ENCODE data around the gene NSD2. TPM values are rescaled to one million over a fixed set of nuclear protein-coding genes. Genes with fewer than 3 reads are reported as not detected.
"Not testable (repeated sequence)": the region's sequence is repeated elsewhere in the genome, so short reads cannot be mapped to it uniquely, and the experiment has no call there.

Gene NSD2
- total and polyA plus RNA-seq, 3 experiments from 2014 or later = 9.0 to 152 (median 150) TPM

- H3K27me3 Mint-ChIP-seq = peaks cover 14 to 20% of the 10 kb centered on the region in 2 donors
Measured at GRCh38 chr4:2015008-2015407, 143.8 kb downstream of the NSD2 start.

GRCh38 chr4:2021358-2022018, 150.3 kb downstream of the NSD2 start:
- H3K36me3 Mint-ChIP-seq; DNase-seq; POLR2A ChIA-PET; H3K27ac ChIP-seq (ENCODE audit: low read depth, low read length); H3K27me3 ChIP-seq (ENCODE audit: insufficient read depth, low read length, poor library complexity, severe bottlenecking); CTCF ChIA-PET; H3K9me3 ChIP-seq (ENCODE audit: low read length); H3K4me3 ChIP-seq (ENCODE audit: low read length); H3K9me3 Mint-ChIP-seq; H3K4me3 Mint-ChIP-seq; H3K27ac Mint-ChIP-seq; H3K36me3 ChIP-seq (ENCODE audit: insufficient read depth, low read length); H3K4me1 ChIP-seq (ENCODE audit: insufficient read depth, low read length); H3K4me1 Mint-ChIP-seq: not testable (repeated sequence)
- peaks cover 44 to 66% of the 10 kb centered on the region in 2 donors for H3K27me3 Mint-ChIP-seq

More at GRCh38 chr4:2015008-2015407, 143.8 kb downstream of the NSD2 start:
- POLR2A ChIA-PET = no interaction called here
- Histone ChIP-seq H3K4me3 (ENCODE audit: low read length) (no peak overlapping the region), H3K9me3 (ENCODE audit: low read length) (no peaks in the 10 kb centered on the region), H3K36me3 (ENCODE audit: insufficient read depth, low read length) (no peaks in the 10 kb centered on the region), H3K4me1 (ENCODE audit: insufficient read depth, low read length) (peaks cover 8% of the 10 kb centered on the region), H3K27ac (ENCODE audit: low read depth, low read length) (no peak overlapping the region), H3K27me3 (ENCODE audit: insufficient read depth, low read length, poor library complexity, severe bottlenecking) (no peaks in the 10 kb centered on the region)
- no peak for DNase-seq
- peak overlapping the region in 1 of 7 donors; percentile 39 for H3K4me3 Mint-ChIP-seq
- no peak overlapping the region for H3K27ac Mint-ChIP-seq
- no peaks in the 10 kb centered on the region for H3K9me3 Mint-ChIP-seq
- CTCF ChIA-PET = no interaction called here
- peaks cover 6 to 10% (median 8%) of the 10 kb centered on the region in 3 donors for H3K4me1 Mint-ChIP-seq
- no peaks in the 10 kb centered on the region for H3K36me3 Mint-ChIP-seq

- no peak overlapping the region for H3K27ac Mint-ChIP-seq
- peaks cover 0 to 5% (median 3%) of the 10 kb centered on the region in 3 donors for H3K36me3 Mint-ChIP-seq
- Histone ChIP-seq H3K9me3 (ENCODE audit: low read length) (no peaks in the 10 kb centered on the region), H3K4me3 (ENCODE audit: low read length) (no peak overlapping the region), H3K36me3 (ENCODE audit: insufficient read depth, low read length) (no peaks in the 10 kb centered on the region), H3K4me1 (ENCODE audit: insufficient read depth, low read length) (no peaks in the 10 kb centered on the region), H3K27ac (ENCODE audit: low read depth, low read length) (no peak overlapping the region), H3K27me3 (ENCODE audit: insufficient read depth, low read length, poor library complexity, severe bottlenecking) (no peaks in the 10 kb centered on the region)
- ChIA-PET CTCF (no interaction called here), POLR2A (no interaction called here)
- H3K27me3 Mint-ChIP-seq = peaks cover 33 to 63% of the 10 kb centered on the region in 2 donors
- peaks cover 0 to 5% (median 0%) of the 10 kb centered on the region in 5 donors for H3K9me3 Mint-ChIP-seq
- H3K4me1 Mint-ChIP-seq = no peaks in the 10 kb centered on the region
- no peak for DNase-seq
- no peak overlapping the region for H3K4me3 Mint-ChIP-seq
Measured at GRCh38 chr4:2024683-2025082, 153.5 kb downstream of the NSD2 start.

GRCh38 chr4:2025817-2026216, 154.6 kb downstream of the NSD2 start:
- Histone ChIP-seq H3K27ac (ENCODE audit: low read depth, low read length) (no peak overlapping the region), H3K9me3 (ENCODE audit: low read length) (no peaks in the 10 kb centered on the region), H3K4me1 (ENCODE audit: insufficient read depth, low read length) (no peaks in the 10 kb centered on the region), H3K36me3 (ENCODE audit: insufficient read depth, low read length) (no peaks in the 10 kb centered on the region), H3K4me3 (ENCODE audit: low read length) (no peak overlapping the region), H3K27me3 (ENCODE audit: insufficient read depth, low read length, poor library complexity, severe bottlenecking) (no peaks in the 10 kb centered on the region)
- no peak overlapping the region for H3K4me3 Mint-ChIP-seq
- POLR2A ChIA-PET = no interaction called here
- H3K36me3 Mint-ChIP-seq = peaks cover 0 to 5% (median 3%) of the 10 kb centered on the region in 3 donors
- peak overlapping the region in 1 of 8 donors; percentile 57 for H3K27ac Mint-ChIP-seq
- H3K9me3 Mint-ChIP-seq = peaks cover 0 to 5% (median 0%) of the 10 kb centered on the region in 5 donors
- no peak for DNase-seq
- no peaks in the 10 kb centered on the region for H3K4me1 Mint-ChIP-seq
- CTCF ChIA-PET = no interaction called here
- peaks cover 29 to 62% of the 10 kb centered on the region in 2 donors for H3K27me3 Mint-ChIP-seq

GRCh38 chr4:2027120-2027519, 155.9 kb downstream of the NSD2 start:
- H3K9me3 Mint-ChIP-seq; H3K4me3 Mint-ChIP-seq; H3K27me3 ChIP-seq (ENCODE audit: insufficient read depth, low read length, poor library complexity, severe bottlenecking); H3K9me3 ChIP-seq (ENCODE audit: low read length); H3K27ac Mint-ChIP-seq; H3K4me1 ChIP-seq (ENCODE audit: insufficient read depth, low read length); POLR2A ChIA-PET; H3K36me3 ChIP-seq (ENCODE audit: insufficient read depth, low read length); H3K4me3 ChIP-seq (ENCODE audit: low read length); H3K4me1 Mint-ChIP-seq; DNase-seq; CTCF ChIA-PET; H3K27ac ChIP-seq (ENCODE audit: low read depth, low read length); H3K36me3 Mint-ChIP-seq: not testable (repeated sequence)
- H3K27me3 Mint-ChIP-seq = peaks cover 20 to 56% of the 10 kb centered on the region in 2 donors

GRCh38 chr4:2031161-2031560, 160.0 kb downstream of the NSD2 start:
- H3K36me3 Mint-ChIP-seq; CTCF ChIA-PET; H3K4me3 ChIP-seq (ENCODE audit: low read length); H3K4me1 ChIP-seq (ENCODE audit: insufficient read depth, low read length); H3K27ac Mint-ChIP-seq; H3K36me3 ChIP-seq (ENCODE audit: insufficient read depth, low read length); H3K27ac ChIP-seq (ENCODE audit: low read depth, low read length); H3K9me3 ChIP-seq (ENCODE audit: low read length); POLR2A ChIA-PET; DNase-seq; H3K4me1 Mint-ChIP-seq; H3K9me3 Mint-ChIP-seq; H3K4me3 Mint-ChIP-seq; H3K27me3 ChIP-seq (ENCODE audit: insufficient read depth, low read length, poor library complexity, severe bottlenecking): not testable (repeated sequence)
- H3K27me3 Mint-ChIP-seq = peaks cover 13 to 51% of the 10 kb centered on the region in 2 donors

Other genes with a start within 250 kb of the NSD2 start
- 1 to 10 TPM in 1 of 2 experiments, under 1 TPM in 1; 0.82 to 1.9 TPM for gene FAM53A, start 187.1 kb upstream of the NSD2 start, total RNA-seq
- 1.5 TPM for gene FAM53A, start 187.1 kb upstream of the NSD2 start, polyA plus RNA-seq
- gene SLBP, start 159.1 kb upstream of the NSD2 start, total RNA-seq = 100 to 1,000 TPM; 163 to 164 TPM
- 71.6 TPM for gene SLBP, start 159.1 kb upstream of the NSD2 start, polyA plus RNA-seq
- gene TMEM129, start 150.1 kb upstream of the NSD2 start, total RNA-seq = 10 to 100 TPM; 27.6 to 30.6 TPM
- gene TMEM129, start 150.1 kb upstream of the NSD2 start, polyA plus RNA-seq = 42.1 TPM
- gene TACC3, start 149.9 kb upstream of the NSD2 start, total RNA-seq = 100 to 1,000 TPM; 124 to 129 TPM
- gene TACC3, start 149.9 kb upstream of the NSD2 start, polyA plus RNA-seq = 45.5 TPM
- under 1 TPM in 1 of 2 experiments, not detected in 1; 0.07 TPM for gene FGFR3, start 78.1 kb upstream of the NSD2 start, total RNA-seq
- not detected for gene FGFR3, start 78.1 kb upstream of the NSD2 start, polyA plus RNA-seq
- 10 to 100 TPM; 85.4 to 87.3 TPM for gene LETM1, start 15.2 kb upstream of the NSD2 start, total RNA-seq
- 15.5 TPM for gene LETM1, start 15.2 kb upstream of the NSD2 start, polyA plus RNA-seq
- 10 to 100 TPM; 42.5 to 44.6 TPM for gene NELFA, start 137.6 kb downstream of the NSD2 start, total RNA-seq
- gene NELFA, start 137.6 kb downstream of the NSD2 start, polyA plus RNA-seq = 31.2 TPM
- under 1 TPM; 0.42 to 0.55 TPM for gene NAT8L, start 187.9 kb downstream of the NSD2 start, total RNA-seq
- gene NAT8L, start 187.9 kb downstream of the NSD2 start, polyA plus RNA-seq = not detected

Data from CD8-positive, alpha-beta memory T cell (primary cell).